AG09309 (cell line): ENCODE data around the gene NYAP2.
A peak's percentile ranks its signal among the peaks of the same experiment; 100 is the strongest.

Source experiments
- DNase-seq: peaks from one replicate; pipeline ENCODE4 v3.0.0-alpha.2; 2010; ENCODE audit warnings: low read depth
- H3K4me3 ChIP-seq: 2 replicates; pipeline ENCODE4 v1.5.1; 2011; ENCODE audit warnings: mild to moderate bottlenecking, low read depth, low read length, moderate library complexity; ENCODE audit not compliant: control insufficient read depth
- CTCF ChIP-seq: IDR thresholded peaks from 2 replicates; pipeline ENCODE4 v1.5.1; 2011; ENCODE audit warnings: mild to moderate bottlenecking, low read depth, low read length, inconsistent platforms; ENCODE audit not compliant: insufficient read depth, control insufficient read depth; ENCODE audit errors: missing control alignments

Gene NYAP2

GRCh38 chr2:225399504-225399903, at the start of gene NYAP2:
Gene NYAP2 (plus strand): TSS chr2:225399710. CDS start chr2:225408881, 9,171 bp downstream.
- TF ChIP-seq CTCF, result no peak
- DNase-seq, result no peak

GRCh38 chr2:225353579-225354085, 45.9 kb upstream of the NYAP2 start:
- no peak overlapping the region for H3K4me3 ChIP-seq
- no peak for DNase-seq
- no peak for TF ChIP-seq CTCF

More at GRCh38 chr2:225399504-225399903, at the start of gene NYAP2:
- H3K4me3 ChIP-seq, result no peak within 1 kb of the TSS

- H3K4me3 ChIP-seq, result no peak overlapping the region
- TF ChIP-seq CTCF, result no peak
- peak; percentile 23 for DNase-seq
These were observed 45.2 kb upstream of the NYAP2 start for GRCh38 chr2:225354281-225354774.

GRCh38 chr2:225355788-225356187, 43.7 kb upstream of the NYAP2 start:
- no peak overlapping the region for H3K4me3 ChIP-seq
- no peak for TF ChIP-seq CTCF
- no peak for DNase-seq

GRCh38 chr2:225366731-225367130, 32.8 kb upstream of the NYAP2 start:
- no peak overlapping the region for H3K4me3 ChIP-seq
- no peak for TF ChIP-seq CTCF
- no peak for DNase-seq

- no peak for TF ChIP-seq CTCF
- DNase-seq, result no peak
- H3K4me3 ChIP-seq, result no peak overlapping the region
These were observed 32.0 kb upstream of the NYAP2 start for GRCh38 chr2:225367482-225367881.
